GM21526 (cell line): ENCODE results near the gene RARA.
"Not testable (repeated sequence)": the region's sequence is repeated elsewhere in the genome, so short reads cannot be mapped to it uniquely, and the experiment has no call there.

Experiments used
- ATAC-seq: cut with Tn5 transposase; IDR thresholded peaks from one replicate; pipeline ENCODE4 v1.9.1; 2021; ENCODE audit warnings: moderate library complexity; ENCODE audit not compliant: unreplicated experiment, low FRiP score

The RARA gene

GRCh38 chr17:40366076-40366860 is 57.3 kb downstream of the RARA start:
- no peak for ATAC-seq

GRCh38 chr17:40366861-40367518 is 58.0 kb downstream of the RARA start:
- no peak for ATAC-seq

DNA sequence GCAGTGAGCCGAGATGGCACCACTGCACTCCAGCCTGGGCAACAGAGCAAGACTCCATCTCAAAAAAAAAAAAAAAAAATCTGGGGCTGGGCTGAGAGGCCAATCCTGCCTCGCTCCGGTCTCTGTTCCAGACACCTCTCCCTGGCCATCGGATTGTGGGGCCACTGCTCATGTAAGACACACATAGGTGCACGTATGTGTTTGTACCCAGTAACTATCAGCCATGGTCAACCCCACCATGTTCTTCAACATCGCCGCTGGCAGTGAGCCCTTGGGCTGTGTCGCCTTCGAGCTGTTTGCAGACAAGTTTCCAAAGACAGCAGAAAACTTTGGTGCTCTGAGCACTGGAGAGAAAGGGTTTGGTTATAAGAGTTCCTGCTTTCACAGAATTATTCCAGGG is 58.7 kb downstream of the RARA start:
- not testable (repeated sequence) for ATAC-seq

DNA sequence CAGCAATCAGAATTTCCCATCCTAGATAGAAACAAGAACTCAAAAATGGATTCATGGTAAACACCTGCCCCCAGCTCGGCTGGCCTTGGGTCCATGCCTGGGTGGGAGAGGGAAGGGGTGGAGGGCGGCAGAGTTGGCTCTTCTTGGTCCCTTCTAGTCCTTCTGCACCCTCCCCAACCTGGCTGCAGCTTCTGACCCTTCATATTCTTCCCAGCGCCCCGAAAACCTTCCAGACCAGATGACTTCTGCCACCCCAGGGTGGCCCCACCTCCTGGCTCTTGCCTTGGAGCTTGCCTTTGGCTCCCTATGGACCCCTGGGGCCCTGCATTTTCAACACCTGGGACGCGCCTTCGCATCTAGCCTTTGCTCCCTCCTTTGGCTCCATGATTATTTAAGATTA is 60.9 kb downstream of the RARA start:
- ATAC-seq, result no peak

DNA sequence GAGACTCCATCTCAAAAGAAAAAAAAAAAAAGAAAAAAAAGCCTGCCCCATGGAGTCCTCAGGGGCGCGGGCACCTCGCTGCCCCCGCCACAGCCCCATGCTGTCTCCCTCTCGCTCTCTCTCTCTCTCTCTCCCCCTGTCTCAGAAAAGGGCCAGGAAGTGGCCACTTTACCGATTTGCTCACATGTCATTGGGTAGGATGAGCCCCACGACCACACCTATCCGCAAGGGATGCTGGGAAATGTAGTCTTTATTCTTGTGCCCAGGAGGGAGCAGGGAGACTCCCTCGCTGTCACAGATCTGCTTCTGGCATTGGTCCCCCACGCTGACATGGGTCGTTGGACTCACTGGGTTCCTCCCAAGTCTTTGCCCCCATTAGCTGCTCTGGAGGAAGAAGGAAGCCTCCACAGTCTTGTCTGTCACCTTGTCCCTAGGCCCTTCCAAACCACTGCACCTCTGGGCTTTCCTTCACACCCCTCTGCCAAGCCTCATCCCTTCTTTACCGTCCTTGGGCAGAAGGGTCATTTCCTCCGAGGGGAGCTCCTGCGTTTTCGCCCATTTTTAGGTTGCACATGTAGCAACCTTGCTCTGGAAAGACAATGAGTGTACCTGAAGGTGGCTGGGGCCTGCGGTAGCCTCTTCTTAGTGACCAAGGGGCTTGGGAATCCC is 62.4 kb downstream of the RARA start:
- ATAC-seq, result no peak

GRCh38 chr17:40372031-40372430 is 63.1 kb downstream of the RARA start:
- ATAC-seq, result no peak

DNA sequence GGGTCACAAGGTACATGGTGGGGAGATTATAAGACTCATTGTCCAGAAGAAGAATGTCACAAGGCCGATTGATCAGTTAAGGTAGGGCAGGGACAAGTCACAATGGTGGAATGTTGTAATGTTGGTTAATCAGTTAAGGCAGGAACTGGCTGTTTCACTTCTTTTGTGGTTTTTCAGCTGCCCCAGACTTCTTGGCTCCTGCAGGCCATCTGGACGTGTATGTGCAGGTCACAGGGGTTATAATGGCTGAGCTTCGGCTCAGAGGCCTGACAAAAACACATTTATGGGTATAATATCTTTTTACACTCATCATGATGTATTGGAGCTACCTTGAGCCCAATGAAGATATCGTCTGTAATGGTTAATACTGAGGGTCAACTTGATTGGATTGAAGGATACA is 63.7 kb downstream of the RARA start:
- not testable (repeated sequence) for ATAC-seq

DNA sequence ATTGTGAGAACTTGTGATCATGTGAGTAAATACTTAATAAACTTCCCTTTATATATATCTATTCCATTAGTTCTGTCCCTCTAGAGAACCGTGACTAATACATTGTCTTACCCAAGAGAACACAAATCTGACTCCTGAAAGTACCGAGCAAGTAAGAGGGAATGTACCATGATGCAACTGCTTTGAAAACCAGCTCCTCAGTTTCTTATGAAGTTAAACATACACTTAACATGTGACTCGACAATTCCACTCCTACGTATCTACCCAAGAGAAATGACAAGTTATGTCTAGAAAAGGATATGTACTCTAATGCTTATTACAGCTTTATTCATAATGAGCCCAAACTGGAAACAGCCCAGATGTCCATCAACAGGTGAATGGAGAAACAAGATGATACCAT is 64.3 kb downstream of the RARA start:
- ATAC-seq, result no peak

DNA sequence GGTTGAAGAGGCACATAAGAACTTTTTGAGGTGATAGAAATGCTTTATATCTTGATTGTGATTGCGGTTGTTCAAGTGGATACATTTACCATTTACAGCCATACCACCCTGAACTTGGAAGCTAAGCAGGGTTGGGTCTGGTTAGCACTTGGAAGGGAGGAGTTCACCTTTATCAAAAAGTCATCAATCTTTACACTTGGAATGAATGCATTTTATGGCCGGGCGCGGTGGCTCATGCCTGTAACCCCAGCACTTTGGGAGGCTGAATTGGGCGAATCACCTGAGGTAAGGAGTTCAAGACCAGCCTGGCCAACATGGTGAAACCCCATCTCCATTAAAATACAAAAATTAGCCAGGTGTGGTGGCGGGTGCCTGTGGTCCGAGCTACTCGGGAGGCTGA is 65.0 kb downstream of the RARA start:
- ATAC-seq, result no peak

GRCh38 chr17:40374821-40375498 is 66.0 kb downstream of the RARA start:
- ATAC-seq, result no peak

- not testable (repeated sequence) for ATAC-seq
These were observed 66.8 kb downstream of the RARA start for GRCh38 chr17:40375786-40376185.

DNA sequence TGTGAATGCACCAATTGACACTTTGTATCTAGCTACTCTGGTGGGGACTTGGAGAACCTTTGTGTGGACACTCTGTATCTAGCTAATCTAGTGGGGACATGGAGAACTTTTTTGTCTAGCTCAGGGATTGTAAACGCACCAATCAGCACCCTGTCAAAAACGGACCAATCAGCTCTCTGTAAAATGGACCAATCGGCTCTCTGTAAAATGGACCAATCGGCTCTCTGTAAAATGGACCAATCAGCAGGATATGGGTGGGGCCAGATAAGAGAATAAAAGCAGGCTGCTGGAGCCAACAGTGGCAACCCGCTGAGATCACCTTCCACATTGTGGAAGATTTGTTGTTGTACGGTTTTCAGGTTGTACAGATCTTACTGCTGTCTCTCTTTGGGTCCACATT is 67.6 kb downstream of the RARA start:
- not testable (repeated sequence) for ATAC-seq

GRCh38 chr17:40377832-40378231 is 68.9 kb downstream of the RARA start:
- ATAC-seq, result no peak

DNA sequence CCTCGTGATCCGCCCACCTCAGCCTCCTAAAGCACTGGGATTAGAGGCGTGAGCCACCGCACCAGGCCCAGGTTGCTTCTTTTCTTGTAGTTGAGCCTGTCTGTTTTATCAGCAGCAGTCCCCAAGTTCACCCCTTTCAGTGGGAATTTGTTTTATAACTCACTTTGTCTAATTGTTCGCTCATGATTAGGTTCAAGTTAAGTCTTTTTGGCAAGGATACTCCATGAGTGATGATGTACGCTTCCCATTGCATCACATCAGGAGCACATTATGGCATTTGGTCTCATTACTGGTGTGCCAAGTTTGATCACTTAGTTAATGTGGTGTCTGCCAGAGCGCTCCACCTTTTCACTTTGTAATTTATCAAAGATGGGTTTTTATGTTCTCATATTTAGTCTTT is 70.0 kb downstream of the RARA start:
- ATAC-seq, result no peak

DNA sequence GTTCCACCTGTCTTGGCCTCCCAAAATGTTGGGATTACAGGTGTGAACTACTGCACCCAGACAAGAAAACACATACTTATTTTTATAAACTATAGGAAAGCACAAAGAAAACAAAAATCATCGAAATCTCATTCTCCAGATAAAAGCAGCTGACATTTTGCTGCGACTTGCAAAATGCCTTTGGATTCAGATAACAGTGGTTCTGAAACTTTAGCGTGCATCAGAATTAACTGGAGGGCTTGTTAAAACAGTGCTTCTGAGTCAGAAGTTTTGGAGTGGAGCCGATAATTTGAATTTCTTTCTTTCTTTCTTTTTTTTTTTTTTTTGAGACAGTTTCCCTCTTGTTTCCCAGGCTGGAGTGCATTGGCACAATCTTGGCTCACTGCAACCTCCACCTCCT is 73.3 kb downstream of the RARA start:
- no peak for ATAC-seq

DNA sequence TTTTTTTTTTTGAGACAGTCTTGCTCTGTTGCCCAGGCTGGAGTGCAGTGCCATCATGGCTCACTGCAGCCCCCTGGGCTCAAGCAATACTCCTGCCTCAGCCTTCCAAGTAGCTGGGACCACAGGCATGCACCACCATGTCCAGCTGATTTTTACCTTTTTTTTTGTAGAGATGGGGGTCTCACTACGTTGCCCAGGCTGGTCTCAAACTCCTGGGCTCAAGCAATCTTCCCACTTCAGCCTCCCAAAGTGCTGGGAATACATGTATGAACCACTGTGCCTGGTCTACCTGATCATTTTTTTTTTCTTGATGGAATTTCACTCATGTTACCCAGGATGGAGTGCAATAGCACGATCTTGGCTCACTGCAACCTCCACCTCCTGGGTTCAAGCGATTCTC is 77.6 kb downstream of the RARA start:
- ATAC-seq, result not testable (repeated sequence)

GRCh38 chr17:40399185-40399584 is 90.2 kb downstream of the RARA start:
- ATAC-seq, result no peak

- ATAC-seq, result no peak
These were observed 93.7 kb downstream of the RARA start for GRCh38 chr17:40402668-40403067.

GRCh38 chr17:40404003-40404402 is 95.0 kb downstream of the RARA start:
- ATAC-seq, result no peak
